GM19468 (cell line): ENCODE data around the gene SIRPG.
"Not testable (repeated sequence)": the region's sequence is repeated elsewhere in the genome, so short reads cannot be mapped to it uniquely, and the experiment has no call there.

Source experiments
- ATAC-seq: cut with Tn5 transposase; IDR thresholded peaks from one replicate; pipeline ENCODE4 v1.9.1; 2021; ENCODE audit warnings: mild to moderate bottlenecking, moderate library complexity, moderate number of reproducible peaks; ENCODE audit not compliant: unreplicated experiment; ENCODE audit errors: extremely low read depth

The SIRPG gene

GRCh38 chr20:1673424-1673823, 15.8 kb upstream of the SIRPG start:
- ATAC-seq = no peak

DNA sequence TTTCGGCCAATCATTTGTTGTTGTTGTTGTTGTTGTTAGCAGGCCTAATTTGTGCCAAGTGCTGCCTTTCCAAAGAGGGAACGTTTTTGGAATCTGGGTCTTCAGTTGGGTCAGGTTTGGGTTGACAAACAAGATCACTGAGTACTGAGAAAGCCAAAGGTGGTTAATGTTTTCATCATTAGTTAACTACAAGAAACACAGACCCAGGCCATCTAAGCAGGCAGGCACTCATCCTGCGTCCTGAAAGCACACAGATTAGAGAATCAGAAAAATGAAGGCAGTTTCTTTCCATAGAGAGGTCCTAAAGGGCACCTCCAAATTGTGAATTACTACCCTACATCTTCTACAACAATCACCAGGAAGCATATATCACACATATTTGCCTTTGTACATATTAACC, 15.1 kb upstream of the SIRPG start:
- ATAC-seq = no peak

DNA sequence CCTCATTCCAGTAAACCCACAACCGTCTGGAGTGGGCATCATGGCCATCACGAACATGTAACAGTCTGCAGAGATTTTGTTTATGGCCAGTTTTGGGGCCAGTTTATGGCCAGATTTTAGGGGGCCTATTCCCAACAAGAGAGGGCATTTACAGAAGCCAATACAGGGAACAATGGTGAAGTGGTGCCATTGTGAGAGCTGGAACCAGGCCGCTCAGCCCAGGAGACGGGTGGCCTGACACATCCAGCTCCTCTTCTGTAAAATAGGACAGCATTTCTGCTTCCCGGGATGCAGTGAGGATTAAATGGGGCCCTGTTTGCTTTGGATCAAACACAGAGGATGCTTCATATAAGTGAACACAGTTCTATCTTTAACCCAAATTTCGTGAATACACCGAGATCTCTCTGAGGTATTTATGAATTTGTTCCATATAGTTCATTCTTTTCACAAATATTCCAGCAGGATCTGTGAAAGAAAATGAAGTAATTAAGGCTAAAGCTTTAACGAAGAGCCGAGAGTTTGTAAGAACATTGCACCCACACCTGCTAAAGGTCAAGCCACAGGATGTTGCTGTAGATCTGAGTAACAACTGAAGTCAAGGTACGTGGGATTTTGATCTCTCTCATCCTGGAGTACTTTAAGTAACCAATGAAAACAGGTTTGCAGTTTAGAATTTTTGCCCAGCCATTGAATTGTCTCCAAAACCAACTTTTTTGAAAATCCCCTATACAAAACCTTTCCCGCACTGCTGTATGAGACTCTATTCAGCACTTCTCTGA, 14.5 kb upstream of the SIRPG start:
- no peak for ATAC-seq

GRCh38 chr20:1669304-1669703, 11.7 kb upstream of the SIRPG start:
- no peak for ATAC-seq

GRCh38 chr20:1667502-1668085, 10.0 kb upstream of the SIRPG start:
- no peak for ATAC-seq

DNA sequence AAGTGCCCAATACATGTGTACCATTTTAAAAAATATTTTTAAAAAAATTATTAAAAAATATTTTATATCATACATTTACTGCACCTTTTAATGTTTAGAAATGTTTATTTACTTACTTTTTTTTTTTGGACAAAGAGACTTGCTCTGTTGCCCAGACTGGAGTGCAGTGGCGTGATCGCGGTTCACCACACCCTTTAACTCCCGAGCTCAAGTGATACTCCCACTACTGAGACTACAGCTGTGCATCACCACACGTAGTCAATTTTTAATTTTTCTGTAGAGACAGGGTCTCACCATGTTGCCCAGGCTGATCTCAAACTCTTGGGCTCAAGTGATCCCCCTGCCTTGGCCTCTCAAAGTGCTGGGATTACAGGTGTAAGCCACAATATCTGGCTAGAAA, 9.2 kb upstream of the SIRPG start:
- no peak for ATAC-seq

DNA sequence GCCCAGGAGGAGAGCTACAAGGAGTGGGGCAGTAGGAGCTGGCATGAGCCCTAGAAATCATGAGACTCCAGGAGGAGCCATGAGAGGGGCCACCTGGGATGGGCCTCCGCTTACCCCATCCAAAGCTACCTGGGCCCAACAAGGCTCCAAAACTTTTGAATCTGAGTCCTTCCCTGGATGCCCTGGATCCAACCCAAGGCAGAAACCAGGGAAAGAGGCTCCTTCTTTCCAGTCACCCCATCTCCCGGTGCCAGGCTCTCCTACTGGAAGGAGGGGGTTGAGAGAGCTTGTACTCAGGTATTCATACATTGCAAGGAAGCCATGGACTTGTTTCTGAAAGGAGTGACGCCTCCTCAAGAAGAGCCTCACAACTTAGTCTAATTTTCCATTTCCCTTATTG, 7.8 kb upstream of the SIRPG start:
- no peak for ATAC-seq

- no peak for ATAC-seq
Measured at GRCh38 chr20:1664911-1665310, 7.3 kb upstream of the SIRPG start.

DNA sequence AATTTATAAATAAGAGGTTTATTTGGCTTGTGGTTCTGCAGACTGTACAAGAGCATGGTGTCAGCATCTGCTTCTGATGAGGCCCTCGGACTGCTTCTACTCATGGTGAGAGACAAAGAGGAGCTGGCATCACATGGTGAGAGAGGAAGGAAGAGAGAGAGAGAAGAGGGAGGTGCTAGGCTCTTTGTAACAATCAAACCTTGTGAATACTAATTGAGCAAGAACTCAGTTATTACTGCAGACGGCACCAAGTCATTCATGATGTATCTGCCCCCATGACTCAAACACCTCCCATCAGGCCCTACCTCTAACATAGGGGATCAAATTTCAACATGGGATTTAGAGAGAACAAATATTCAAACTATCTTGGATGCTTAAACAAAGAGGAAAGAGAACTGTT, 6.3 kb upstream of the SIRPG start:
- ATAC-seq = no peak

GRCh38 chr20:1661542-1662299, 4.1 kb upstream of the SIRPG start:
- no peak for ATAC-seq

DNA sequence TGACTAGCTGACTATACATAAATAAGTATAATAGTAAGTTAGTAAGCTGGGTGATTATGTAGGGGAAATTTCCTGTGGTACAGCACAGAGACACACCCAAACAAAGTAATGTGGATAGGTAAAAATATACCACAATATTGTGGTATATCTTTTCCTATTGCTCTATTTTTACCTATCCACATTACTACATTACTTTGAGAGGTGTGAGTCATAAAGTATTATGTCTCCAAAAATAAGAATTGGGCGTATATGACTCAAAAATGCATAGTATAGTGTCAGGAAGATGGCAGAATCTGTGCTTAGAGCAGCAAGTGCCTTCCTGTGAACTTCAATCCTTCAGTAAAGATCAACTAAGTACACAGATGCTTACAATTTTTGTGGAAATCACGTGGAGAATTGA, 2.7 kb upstream of the SIRPG start:
- ATAC-seq = no peak

GRCh38 chr20:1656844-1657243, 735 bp downstream of the SIRPG start:
- no peak for ATAC-seq

DNA sequence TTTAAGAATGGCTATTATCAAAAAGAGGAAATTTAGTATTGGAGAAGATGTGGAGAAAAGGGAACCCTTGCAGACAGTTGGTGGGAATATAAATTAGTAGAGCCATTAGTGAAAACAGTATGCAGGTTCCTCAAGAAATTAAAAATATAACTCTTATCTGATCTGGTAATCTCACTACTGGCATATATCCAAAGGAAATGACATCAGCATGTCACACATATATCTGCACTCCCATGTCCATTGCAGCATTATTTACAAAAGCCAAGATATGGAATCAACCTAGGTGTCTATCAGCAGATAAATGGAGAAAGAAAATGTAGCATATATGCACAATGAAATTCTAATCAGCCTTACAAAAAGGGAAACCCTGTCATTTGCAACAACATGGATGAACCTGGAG, 2.6 kb downstream of the SIRPG start:
- ATAC-seq = no peak

- no peak for ATAC-seq
Measured at GRCh38 chr20:1652960-1653359, 4.6 kb downstream of the SIRPG start.

- no peak for ATAC-seq
Measured at GRCh38 chr20:1652104-1652503, 5.5 kb downstream of the SIRPG start.

DNA sequence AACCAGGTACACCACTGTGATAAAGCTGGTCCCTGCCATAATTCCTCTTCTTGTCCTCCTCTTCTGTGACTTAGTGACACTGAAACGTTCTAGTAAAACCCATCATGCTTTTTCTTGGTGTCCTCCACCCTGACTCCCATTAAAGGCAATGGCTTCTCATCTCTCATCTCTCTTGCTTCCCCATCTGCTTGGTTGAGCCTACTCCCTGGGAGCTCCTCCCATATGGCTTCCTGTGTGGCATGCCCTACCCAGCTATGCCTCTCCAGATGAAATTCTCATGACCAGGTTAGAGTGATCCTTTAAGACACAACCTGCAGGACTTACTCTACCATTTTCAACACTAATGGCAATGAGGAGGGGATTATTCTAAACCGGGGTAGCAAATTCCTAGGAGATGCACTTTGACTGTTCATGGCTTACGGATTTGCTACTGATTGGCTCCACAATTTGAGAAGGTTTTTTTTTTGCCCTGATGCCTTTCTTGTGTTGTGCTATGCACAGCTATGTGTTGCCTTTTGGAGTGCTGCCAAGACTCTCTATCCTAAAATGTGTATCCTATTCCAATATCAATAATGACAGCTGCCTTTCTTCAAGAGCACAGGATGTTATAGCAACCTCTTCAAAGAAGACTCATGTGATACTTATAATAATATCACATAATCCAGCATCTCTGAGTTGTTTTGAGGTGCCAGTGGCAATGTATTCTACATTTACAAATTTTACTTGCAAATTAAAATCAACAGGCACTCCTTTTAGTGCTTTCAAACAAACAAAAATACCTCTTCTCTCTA, 6.1 kb downstream of the SIRPG start:
- no peak for ATAC-seq

DNA sequence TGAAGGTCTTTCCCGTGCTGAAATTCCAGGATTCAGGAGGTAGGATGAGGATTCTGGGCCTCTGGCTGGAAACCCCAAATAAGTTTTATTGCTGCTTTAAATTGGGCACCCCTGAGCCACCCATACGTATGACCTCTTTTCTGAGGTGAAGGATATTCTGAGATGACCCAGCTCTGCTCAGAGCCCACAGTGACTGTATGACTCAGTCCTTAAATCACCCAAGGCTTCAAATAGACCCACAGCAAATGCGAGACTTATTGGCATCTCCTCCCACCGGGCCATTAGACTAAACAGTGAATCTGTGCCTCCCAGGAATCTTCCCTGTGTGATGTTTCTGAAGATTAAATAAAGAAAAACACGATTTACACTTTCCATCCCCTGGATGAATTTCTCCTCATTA, 9.5 kb downstream of the SIRPG start:
- ATAC-seq = no peak

DNA sequence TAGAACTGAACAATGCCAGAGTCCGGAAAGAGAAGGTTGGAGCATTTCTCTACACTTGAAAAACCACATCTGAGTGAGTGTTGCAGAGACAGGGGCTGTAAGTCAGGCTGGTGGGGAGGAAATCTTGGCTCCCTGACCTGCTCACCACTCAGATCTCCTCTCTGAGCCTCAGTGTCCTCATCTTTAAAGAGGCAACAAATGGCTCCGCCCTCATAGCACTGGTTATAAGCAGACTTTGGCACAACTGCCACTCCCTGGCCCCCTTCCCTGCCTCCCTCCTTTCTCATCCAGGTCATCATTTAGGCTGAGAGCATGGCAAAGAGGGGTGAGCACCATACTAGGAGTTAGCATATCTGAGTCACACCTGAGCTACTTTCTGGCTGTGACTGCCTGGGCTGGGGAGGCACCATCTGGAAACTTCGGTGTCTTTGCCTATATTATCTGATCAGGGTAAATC, 10.6 kb downstream of the SIRPG start:
- no peak for ATAC-seq

GRCh38 chr20:1644101-1644962, 13.2 kb downstream of the SIRPG start:
- no peak for ATAC-seq

DNA sequence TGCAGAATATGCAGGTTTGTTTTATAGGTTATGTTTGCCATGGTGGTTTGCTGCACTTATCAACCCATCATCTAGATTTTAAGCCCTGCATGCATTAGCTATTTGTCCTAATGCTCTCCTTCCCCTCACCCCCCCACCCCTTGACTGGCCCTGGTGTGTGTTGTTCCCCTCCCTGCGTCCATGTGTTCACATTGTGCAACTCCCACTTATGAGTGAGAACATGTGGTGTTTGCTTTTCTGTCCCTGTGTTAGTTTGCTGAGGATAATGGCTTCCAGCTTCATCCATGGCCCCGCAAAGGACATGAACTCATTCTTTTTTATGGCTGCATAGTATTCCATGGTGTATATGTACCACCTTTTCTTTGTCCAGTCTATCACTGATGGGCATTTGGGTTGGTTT, 18.9 kb downstream of the SIRPG start:
- ATAC-seq = not testable (repeated sequence)
